ENCODE results near the gene AKAP6. TPM values are rescaled to one million over a fixed set of nuclear protein-coding genes. Genes with fewer than 3 reads are reported as not detected.

Gene AKAP6
- total RNA-seq, 8 experiments from 2014 or later, result 0.76 to 92.9 (median 54.0) TPM

DNA sequence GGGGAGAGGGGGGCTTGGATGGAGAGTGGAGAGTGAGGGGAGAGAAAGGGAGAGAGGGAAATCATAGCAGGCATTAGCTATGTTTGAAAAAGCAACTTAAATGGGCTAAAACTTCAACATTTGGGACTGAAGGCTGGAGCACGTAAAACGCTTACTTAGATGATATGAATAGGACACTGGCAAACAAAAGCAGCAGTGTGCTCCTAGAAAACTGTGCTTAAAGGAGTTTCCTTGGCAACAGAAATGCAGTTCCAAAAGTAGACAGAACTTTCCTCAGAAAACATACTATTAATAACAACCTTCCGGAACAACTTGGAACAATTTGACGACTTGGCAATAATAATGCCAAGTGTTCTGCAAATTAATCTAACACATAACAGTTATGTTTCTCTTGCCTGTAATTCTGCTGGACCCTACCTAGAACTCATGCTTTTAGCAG is 374.1 kb downstream of the AKAP6 start:
- ATAC-seq (replicated peaks in 6 of 8), result peak in 5 of 8 experiments; percentile 5 to 30 (median 13)
- in situ Hi-C loops (cut with MboI; ENCODE audit: low pct_unique_long_range_greater_than_20kb in 2 of 9, low sequenced_read_pairs in 9 of 9, unreplicated experiment in 9 of 9), result loop anchor here in 3 of 9 experiments (25.0 kb wide), 1 partner anchor 1084 kb away; no protein-coding TSS in a partner anchor
- peak overlapping the region; percentile 22 to 36 for H3K27ac ChIP-seq
- H3K4me1 ChIP-seq (replicated peaks in 1 of 2), result peaks cover 15 to 19% of the 10 kb centered on the region in 2 donors
- WGBS, 10 experiments, result 10 to 71% (median 45%) methylated on average over 2 to 4 of the region's 4 CpGs; no CpG with 5 or more reads in 1 of the 10 experiments
- no peak overlapping the region for H3K4me3 ChIP-seq

GRCh38 chr14:32706721-32707519 is 377.8 kb downstream of the AKAP6 start:
- H3K4me3 ChIP-seq, result no peak overlapping the region
- 13 to 100% (median 86%) methylated on average over 1 of the region's 1 CpG; no CpG with 5 or more reads in 3 of the 10 experiments for WGBS, 10 experiments
- ATAC-seq (replicated peaks in 6 of 8), result peak in 1 of 8 experiments; percentile 56
- peaks cover 27 to 38% of the 10 kb centered on the region in 2 donors for H3K4me1 ChIP-seq (replicated peaks in 1 of 2)
- no peak overlapping the region for H3K27ac ChIP-seq
- in situ Hi-C loops (cut with MboI; ENCODE audit: low pct_unique_long_range_greater_than_20kb in 2 of 9, low sequenced_read_pairs in 9 of 9, unreplicated experiment in 9 of 9), result loop anchor here in 3 of 9 experiments (25.0 kb wide), 1 partner anchor 1080 kb away; no protein-coding TSS in a partner anchor

- no peak for ATAC-seq (replicated peaks in 6 of 8)
- WGBS, 10 experiments, result 24 to 100% (median 91%) methylated on average over 1 to 5 of the region's 5 CpGs
- H3K4me1 ChIP-seq (replicated peaks in 1 of 2), result peaks cover 25 to 32% of the 10 kb centered on the region in 2 donors
- no peak overlapping the region for H3K27ac ChIP-seq
- no peak overlapping the region for H3K4me3 ChIP-seq
- in situ Hi-C loops (cut with MboI; ENCODE audit: low pct_unique_long_range_greater_than_20kb in 2 of 9, low sequenced_read_pairs in 9 of 9, unreplicated experiment in 9 of 9), result loop anchor here in 3 of 9 experiments (25.0 kb wide), 1 partner anchor 1079 kb away; no protein-coding TSS in a partner anchor
These were observed 378.8 kb downstream of the AKAP6 start for GRCh38 chr14:32707742-32708500.

GRCh38 chr14:32709027-32709426 is 379.9 kb downstream of the AKAP6 start:
- H3K4me1 ChIP-seq (replicated peaks in 1 of 2), result peaks cover 14 to 22% of the 10 kb centered on the region in 2 donors
- in situ Hi-C loops (cut with MboI; ENCODE audit: low pct_unique_long_range_greater_than_20kb in 2 of 9, low sequenced_read_pairs in 9 of 9, unreplicated experiment in 9 of 9), result loop anchor here in 3 of 9 experiments (25.0 kb wide), 1 partner anchor 1078 kb away; no protein-coding TSS in a partner anchor
- WGBS, 10 experiments, result 10 to 100% (median 61%) methylated on average over 1 to 4 of the region's 4 CpGs; no CpG with 5 or more reads in 1 of the 10 experiments
- no peak overlapping the region for H3K27ac ChIP-seq
- no peak overlapping the region for H3K4me3 ChIP-seq
- peak in 5 of 8 experiments; percentile 23 to 88 (median 74) for ATAC-seq (replicated peaks in 6 of 8)

- no peak overlapping the region for H3K27ac ChIP-seq
- ATAC-seq (replicated peaks in 6 of 8), result peak in 5 of 8 experiments; percentile 38 to 75 (median 50)
- 19 to 91% (median 71%) methylated on average over 3 to 6 of the region's 7 CpGs; no CpG with 5 or more reads in 1 of the 10 experiments for WGBS, 10 experiments
- H3K4me3 ChIP-seq, result no peak overlapping the region
- peaks cover 12 to 22% of the 10 kb centered on the region in 2 donors for H3K4me1 ChIP-seq (replicated peaks in 1 of 2)
- in situ Hi-C loops (cut with MboI; ENCODE audit: low pct_unique_long_range_greater_than_20kb in 2 of 9, low sequenced_read_pairs in 9 of 9, unreplicated experiment in 9 of 9), result loop anchor here in 3 of 9 experiments (25.0 kb wide), 1 partner anchor 1077 kb away; no protein-coding TSS in a partner anchor
These were observed 381.2 kb downstream of the AKAP6 start for GRCh38 chr14:32710231-32710671.

DNA sequence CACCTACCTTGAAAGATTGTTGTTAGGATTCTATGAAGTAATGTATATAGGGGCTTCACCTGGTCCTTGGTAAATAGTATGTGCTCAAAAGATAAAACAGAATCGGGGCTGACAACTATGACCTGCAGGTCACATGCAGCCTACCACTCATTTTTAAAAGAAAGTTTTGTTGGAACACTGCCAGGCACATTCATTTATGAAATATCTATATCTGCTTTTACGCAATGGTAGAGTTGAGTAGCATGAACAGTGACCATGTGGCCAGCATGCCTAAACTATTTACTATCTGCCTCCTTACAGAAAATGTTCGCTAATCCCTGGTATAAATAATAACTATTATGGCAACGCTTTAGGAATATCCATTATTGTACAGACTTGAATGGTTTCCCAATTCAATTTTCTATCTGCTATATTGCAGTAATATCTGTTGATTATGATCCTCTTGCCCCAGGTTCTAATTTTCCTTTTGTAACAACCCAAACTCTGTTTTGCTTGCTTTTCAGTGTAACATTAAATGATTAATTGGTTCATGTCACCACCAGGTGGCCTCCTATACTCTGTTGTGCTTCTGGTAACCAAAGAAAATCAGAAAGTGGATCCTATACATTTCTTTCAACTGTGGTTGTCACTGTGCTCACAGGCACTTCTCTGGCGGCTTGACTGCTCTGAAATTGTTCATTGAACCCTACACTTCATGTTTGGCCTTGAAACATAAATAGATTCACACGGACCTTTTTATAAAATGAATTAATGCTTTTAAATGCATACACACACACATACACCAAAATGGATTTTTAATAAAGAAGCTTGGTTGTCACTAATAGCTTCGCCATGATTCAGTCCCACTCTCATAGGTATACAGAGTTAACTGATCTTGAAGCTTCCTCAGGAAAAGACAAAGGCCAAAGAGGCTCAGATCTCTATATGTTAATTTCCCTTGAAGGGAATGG is 381.9 kb downstream of the AKAP6 start:
- no peak overlapping the region for H3K4me3 ChIP-seq
- no peak overlapping the region for H3K27ac ChIP-seq
- in situ Hi-C loops (cut with MboI; ENCODE audit: low pct_unique_long_range_greater_than_20kb in 2 of 9, low sequenced_read_pairs in 9 of 9, unreplicated experiment in 9 of 9), result loop anchor here in 3 of 9 experiments (25.0 kb wide), 1 partner anchor 1076 kb away; no protein-coding TSS in a partner anchor
- peak; percentile 34 to 84 (median 64) for ATAC-seq (replicated peaks in 6 of 8)
- H3K4me1 ChIP-seq (replicated peaks in 1 of 2), result peaks cover 12 to 22% of the 10 kb centered on the region in 2 donors
- WGBS, 10 experiments, result 16 to 64% (median 42%) methylated on average over 2 to 7 of the region's 7 CpGs

DNA sequence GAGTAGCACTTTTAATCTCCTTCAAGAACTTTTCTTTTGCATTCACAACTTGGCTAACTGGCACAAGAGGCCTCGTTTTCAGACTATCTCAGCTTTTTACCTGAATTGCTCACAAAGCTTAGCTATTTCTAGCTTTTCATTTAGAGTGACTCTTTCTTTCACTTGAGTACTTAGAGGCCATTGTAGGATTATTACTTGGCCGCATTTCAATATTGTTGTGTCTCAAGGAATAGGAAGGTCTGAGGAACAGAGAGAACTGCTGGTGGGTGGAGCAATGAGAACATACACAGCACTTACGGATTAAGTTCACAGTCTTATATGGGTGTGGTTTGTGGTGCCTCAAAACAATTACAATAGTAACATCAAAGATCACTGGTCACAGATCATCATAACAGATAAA is 384.8 kb downstream of the AKAP6 start:
- ATAC-seq (replicated peaks in 6 of 8), result peak in 1 of 8 experiments; percentile 26
- no peak overlapping the region for H3K27ac ChIP-seq
- in situ Hi-C loops (cut with MboI; ENCODE audit: low pct_unique_long_range_greater_than_20kb in 2 of 9, low sequenced_read_pairs in 9 of 9, unreplicated experiment in 9 of 9), result loop anchor here in 3 of 9 experiments (25.0 kb wide), 1 partner anchor 1073 kb away; no protein-coding TSS in a partner anchor
- WGBS, 10 experiments, result 43 to 100% (median 78%) methylated on average over 1 to 3 of the region's 3 CpGs
- peaks cover 11 to 22% of the 10 kb centered on the region in 2 donors for H3K4me1 ChIP-seq (replicated peaks in 1 of 2)
- H3K4me3 ChIP-seq, result no peak overlapping the region

- no peak overlapping the region for H3K4me3 ChIP-seq
- ATAC-seq (replicated peaks in 6 of 8), result no peak
- in situ Hi-C loops (cut with MboI; ENCODE audit: low pct_unique_long_range_greater_than_20kb in 2 of 9, low sequenced_read_pairs in 9 of 9, unreplicated experiment in 9 of 9), result loop anchor here in 3 of 9 experiments (25.0 kb wide), 1 partner anchor 1068 kb away; no protein-coding TSS in a partner anchor
- no peak overlapping the region for H3K27ac ChIP-seq
- peaks cover 5 to 12% of the 10 kb centered on the region in 2 donors for H3K4me1 ChIP-seq (replicated peaks in 1 of 2)
- WGBS, 10 experiments, result 0 to 100% (median 60%) methylated on average over 1 of the region's 1 CpG; no CpG with 5 or more reads in 1 of the 10 experiments
These were observed 390.5 kb downstream of the AKAP6 start for GRCh38 chr14:32719601-32720000.

- 0 to 100% (median 79%) methylated on average over 1 to 2 of the region's 2 CpGs; no CpG with 5 or more reads in 1 of the 10 experiments for whole genome bisulfite sequencing, 10 experiments
- no peak overlapping the region for H3K27ac ChIP-seq
- peaks cover 17 to 24% of the 10 kb centered on the region in 2 donors for H3K4me1 ChIP-seq (replicated peaks in 1 of 2)
- in situ Hi-C loops (cut with MboI; ENCODE audit: low pct_unique_long_range_greater_than_20kb in 2 of 9, low sequenced_read_pairs in 9 of 9, unreplicated experiment in 9 of 9), result loop anchor here in 3 of 9 experiments (25.0 kb wide), 1 partner anchor 1066 kb away; no protein-coding TSS in a partner anchor
- ATAC-seq (replicated peaks in 6 of 8), result peak in 1 of 8 experiments; percentile 47
- H3K4me3 ChIP-seq, result no peak overlapping the region
These were observed 391.8 kb downstream of the AKAP6 start for GRCh38 chr14:32720927-32721326.

- no peak for ATAC-seq (replicated peaks in 6 of 8)
- Histone ChIP-seq H3K27ac (no peak overlapping the region), H3K4me1 (replicated peaks in 1 of 2) (peaks cover 33 to 40% of the 10 kb centered on the region in 2 donors), H3K4me3 (no peak overlapping the region)
- in situ Hi-C loops (cut with MboI; ENCODE audit: low pct_unique_long_range_greater_than_20kb in 2 of 9, low sequenced_read_pairs in 9 of 9, unreplicated experiment in 9 of 9), result loop anchor here in 3 of 9 experiments (25.0 kb wide), 1 partner anchor 1065 kb away; no protein-coding TSS in a partner anchor
- WGBS, 10 experiments, result 20 to 100% (median 95%) methylated on average over 1 to 8 of the region's 10 CpGs; no CpG with 5 or more reads in 3 of the 10 experiments
These were observed 393.6 kb downstream of the AKAP6 start for GRCh38 chr14:32722631-32723183.

DNA sequence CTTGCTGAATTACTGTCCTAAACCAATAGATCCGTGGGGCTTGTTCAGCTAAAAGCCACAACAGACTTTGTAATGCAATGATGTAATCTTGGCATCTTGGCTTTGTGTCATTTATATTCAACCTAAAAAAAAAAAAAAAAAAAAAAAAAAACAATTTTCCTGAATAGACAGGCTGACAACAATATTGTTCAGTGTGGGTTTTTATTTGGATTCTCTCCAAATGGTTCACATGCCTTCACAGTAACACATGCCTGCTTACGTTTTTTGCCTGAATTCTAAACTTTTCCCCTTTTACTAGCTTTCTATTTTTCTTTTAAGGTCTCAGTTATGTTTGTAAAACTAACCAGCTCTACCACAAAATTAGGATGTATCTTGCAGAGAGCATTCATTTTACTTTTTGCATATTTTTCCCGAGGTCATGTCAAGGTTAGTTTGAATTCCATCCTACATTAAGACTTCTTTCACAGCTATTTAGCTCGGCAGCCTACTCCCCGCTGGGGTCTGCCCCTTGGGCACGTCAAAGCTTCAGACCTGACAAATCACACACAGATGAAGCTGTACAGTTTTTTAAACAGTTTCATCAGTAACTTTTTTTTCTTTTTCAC is 395.9 kb downstream of the AKAP6 start:
- H3K4me3 ChIP-seq, result peak overlapping the region in 2 of 5 donors; percentile 17 to 30
- peak; percentile 43 to 94 (median 65) for ATAC-seq (replicated peaks in 6 of 8)

More for the DNA sequence above, 395.9 kb downstream of the AKAP6 start:
- in situ Hi-C loops (cut with MboI; ENCODE audit: low pct_unique_long_range_greater_than_20kb in 2 of 9, low sequenced_read_pairs in 9 of 9, unreplicated experiment in 9 of 9), result loop anchor here in 3 of 9 experiments (25.0 kb wide), 1 partner anchor 1062 kb away; no protein-coding TSS in a partner anchor
- peak overlapping the region; percentile 69 to 77 for H3K27ac ChIP-seq
- peaks cover 52 to 62% of the 10 kb centered on the region in 2 donors for H3K4me1 ChIP-seq (replicated peaks in 1 of 2)
- WGBS, 10 experiments, result 0 to 60% (median 20%) methylated on average over 1 to 6 of the region's 6 CpGs
